Amygdala (tissue), 56 donors: ENCODE measurements around the gene LRG1.
A peak's percentile ranks its signal among the peaks of the same experiment; 100 is the strongest.
"Not testable (repeated sequence)": the region's sequence is repeated elsewhere in the genome, so short reads cannot be mapped to it uniquely, and the experiment has no call there.

Experiments
- DNase-seq, 56 donors: peaks; one replicate each; lab custom pipeline; 2025; lab: John Stamatoyannopoulos, UW

The LRG1 gene

GRCh38 chr19:4533334-4533733, 6.5 kb downstream of the LRG1 start:
- no peak for DNase-seq

DNA sequence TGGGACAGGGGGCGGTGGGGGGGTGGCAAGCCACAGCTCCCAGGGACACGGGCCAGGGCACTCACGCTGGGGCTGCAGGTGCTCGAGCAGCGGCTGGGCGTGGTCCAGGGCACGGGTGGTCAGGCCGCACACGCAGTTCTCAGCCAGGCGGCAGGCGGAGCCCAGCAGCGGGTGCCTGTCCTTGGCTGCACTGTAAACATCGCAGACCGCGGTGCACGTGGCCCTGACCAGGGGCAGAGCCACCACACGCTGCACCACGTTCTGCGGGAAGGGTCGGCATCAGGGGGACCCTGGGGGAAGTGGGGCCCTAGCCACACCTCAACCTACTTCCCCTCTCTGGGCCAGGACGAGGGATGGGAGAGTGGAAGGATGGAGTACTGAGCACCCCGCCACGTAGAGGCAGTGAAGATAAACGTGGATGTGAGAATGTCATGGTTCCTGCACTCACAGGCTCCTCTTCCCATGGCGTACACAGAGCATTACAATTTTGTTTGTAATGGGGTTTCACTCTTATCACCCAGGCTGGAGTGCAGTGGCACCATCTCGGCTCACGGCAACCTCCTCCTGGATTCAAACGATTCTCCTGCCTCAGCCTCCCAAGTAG, 8.2 kb downstream of the LRG1 start:
- DNase-seq: no peak

DNA sequence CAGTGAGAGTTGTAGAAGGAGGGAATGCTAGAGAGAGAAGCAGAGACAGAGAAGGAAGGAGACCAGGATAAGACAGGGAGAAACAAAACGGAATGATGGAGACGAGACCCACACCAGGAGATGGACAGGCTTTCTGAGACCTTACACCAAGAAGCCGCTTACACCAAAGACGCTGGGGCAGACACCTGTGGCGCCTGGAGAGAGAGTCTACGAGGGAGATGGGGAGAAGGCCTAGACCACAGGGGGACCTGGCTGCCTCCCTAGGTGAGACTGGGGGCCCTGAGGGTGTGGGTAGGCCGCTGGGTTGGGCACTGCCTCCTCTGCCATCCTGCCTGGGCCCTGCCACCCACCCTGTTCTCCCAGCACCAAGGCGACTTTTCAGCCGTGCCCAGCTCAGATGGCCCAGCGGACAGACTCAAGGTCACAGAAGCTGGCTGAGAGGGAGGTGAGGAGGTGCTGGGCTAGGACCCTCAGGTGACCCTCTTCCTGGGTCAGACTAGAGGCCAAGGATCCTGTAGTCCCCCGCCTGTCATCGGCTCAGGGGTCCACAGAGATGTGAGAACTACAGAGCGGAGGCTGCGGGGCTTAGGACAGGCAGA, 9.8 kb downstream of the LRG1 start:
- DNase-seq: no peak

- DNase-seq: no peak
Observed at GRCh38 chr19:4528843-4529242, 11.0 kb downstream of the LRG1 start.

- DNase-seq: not testable (repeated sequence)
Observed at GRCh38 chr19:4527377-4527776, 12.5 kb downstream of the LRG1 start.

DNA sequence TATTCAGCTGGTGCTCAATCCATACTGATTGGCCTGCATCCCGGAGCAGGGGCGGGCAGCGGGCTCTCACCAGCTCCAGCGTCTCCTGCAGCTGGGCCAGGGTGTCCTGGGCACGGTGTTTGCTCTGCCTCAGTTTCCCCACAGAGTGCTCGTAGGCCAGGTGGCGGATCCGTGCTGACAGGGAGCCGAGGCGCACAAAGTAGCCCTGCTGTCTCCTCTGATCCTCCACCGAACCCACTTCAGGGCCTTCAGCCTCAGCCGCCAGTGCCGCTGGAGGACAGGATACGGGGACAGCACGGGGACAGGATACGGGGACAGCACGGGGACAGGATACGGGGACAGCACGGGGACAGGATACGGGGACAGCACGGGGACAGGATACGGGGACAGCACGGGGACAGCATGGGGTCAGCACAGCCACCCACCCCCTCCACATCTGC, 14.3 kb downstream of the LRG1 start:
- DNase-seq: no peak

DNA sequence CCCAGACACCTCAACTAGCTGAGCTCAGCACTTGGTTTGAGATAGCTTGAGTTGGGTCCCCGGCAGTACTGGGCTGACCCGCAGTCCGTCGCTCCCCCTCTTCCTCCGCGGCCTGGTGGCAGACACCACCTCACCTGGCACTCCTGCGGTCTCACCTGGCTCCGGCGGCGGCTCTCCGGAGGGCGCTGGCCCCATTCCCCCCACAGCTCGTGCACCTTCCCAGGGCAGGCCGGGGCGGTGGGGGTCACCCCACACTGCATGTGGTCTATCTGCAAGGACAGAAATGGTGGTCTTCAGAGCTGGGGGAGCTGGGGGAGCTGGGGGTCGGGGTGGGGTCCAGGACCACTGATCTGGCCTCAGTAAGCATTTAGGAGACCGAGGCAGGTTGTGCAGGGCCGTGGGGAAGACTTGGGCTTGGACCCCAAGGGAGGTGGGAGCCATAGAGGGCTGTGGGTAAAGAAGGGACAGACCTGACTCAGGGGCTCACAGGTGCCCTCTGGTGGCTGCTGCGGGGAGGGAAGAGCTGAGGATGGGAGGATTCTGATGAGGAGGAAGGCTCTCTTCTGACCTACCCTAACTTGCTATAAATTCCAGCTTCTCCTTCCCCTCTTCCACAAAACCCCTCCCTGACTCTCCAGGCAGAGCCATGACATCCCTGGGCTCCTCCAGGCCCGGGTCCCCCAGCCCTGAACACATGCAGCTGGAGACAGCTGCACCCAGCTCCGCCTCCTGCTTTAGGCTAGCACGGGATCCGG, 14.9 kb downstream of the LRG1 start:
- DNase-seq: peak in 9 of 56 donors; percentile 5 to 38 (median 20)

DNA sequence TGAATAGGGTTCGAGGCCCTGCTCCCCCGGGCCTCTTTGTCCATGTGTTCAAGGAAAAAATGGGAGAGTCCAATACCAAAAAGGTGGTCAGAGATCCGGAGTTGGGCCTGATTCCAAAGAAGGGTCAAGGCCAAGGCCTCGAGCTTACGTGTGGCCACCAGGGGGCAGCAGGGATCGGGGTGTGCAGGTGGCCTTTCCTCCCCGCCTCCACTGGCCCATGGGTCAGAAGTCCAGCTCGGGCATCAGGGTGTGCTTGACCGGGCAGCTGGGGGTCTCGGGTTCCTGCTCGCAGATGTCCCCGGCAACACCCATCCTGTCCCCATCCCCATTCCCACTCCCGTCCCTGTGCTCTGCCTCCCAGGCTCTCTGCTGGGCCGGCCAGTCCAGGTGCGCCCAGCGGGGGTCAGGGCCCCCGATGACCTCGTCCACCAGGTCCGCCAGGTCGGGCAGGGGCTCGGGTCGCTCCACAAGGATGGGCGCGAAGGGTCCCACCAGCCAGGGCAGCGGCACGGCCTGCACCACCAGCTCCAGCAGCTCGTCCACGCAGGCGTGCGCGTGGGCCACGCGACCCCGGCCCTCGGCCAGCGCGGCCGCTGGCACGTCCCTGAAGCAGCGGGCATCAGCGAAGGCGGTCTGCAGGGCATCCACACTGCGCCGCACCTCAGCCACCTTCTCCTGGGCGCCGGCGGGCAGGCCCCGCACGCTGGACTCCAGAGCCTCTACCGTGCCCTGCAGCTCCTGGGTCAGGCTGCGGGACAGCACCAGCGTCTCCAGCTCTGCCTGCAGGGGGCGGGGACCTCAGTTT, 16.3 kb downstream of the LRG1 start:
- peak in 10 of 56 donors; percentile 4 to 36 (median 21) for DNase-seq

- no peak for DNase-seq
Observed at GRCh38 chr19:4522291-4523002, 17.4 kb downstream of the LRG1 start.

- DNase-seq: no peak
Observed at GRCh38 chr19:4521888-4522242, 18.0 kb downstream of the LRG1 start.

DNA sequence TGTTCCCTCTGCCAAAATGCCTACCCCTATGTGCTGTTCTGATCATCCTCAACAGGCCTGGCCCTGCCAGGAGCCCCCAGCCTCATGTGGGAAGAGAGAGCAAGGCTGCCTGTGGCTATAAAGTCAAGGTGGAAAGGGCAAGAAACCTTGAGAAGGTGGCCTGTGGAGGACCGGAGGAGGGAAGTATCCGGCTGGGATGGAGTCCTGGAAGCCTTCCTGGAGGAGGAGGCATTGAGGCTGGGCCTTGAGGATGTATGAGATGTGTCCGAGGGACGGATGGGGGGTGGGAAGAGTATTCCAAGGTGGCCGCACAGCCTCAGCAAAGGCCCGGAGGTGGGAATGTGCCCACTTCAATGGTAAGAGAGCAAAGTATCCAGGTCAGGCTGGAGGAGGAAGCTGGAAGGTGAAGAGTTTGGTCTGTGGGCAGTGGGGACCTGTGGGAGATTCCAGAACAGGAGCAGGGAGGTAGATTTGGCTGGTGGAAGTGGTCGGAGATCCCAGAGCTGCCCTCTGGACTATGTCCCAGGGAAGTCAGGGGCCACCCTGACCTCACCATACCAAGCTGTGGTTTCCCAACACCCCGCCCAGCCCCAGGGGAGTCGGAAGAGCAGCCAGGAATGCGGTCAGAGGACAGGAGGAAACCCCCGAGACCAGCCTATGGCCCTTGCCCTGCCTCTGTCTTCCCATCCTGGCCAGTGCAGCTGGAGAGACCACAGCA, 18.5 kb downstream of the LRG1 start:
- no peak for DNase-seq

- peak in 15 of 56 donors; percentile 4 to 59 (median 22) for DNase-seq
Observed at GRCh38 chr19:4519521-4520277, 20.1 kb downstream of the LRG1 start.

DNA sequence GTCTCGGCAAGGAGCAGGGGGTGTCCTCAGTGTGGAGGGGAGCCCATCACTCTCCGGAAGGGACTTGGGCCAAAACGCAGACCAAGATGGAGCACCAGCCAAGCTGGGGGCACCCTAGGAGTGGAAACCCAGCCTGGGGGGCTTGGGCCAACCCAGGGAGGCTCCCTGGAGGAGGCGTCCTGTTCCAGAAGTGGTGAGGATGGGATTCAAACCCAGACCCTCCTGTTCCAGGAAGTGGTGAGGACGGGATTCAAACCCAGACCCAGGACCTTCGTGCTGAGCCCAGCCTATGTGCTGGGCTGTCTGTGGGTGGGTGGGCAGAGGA, 20.7 kb downstream of the LRG1 start:
- DNase-seq: no peak

DNA sequence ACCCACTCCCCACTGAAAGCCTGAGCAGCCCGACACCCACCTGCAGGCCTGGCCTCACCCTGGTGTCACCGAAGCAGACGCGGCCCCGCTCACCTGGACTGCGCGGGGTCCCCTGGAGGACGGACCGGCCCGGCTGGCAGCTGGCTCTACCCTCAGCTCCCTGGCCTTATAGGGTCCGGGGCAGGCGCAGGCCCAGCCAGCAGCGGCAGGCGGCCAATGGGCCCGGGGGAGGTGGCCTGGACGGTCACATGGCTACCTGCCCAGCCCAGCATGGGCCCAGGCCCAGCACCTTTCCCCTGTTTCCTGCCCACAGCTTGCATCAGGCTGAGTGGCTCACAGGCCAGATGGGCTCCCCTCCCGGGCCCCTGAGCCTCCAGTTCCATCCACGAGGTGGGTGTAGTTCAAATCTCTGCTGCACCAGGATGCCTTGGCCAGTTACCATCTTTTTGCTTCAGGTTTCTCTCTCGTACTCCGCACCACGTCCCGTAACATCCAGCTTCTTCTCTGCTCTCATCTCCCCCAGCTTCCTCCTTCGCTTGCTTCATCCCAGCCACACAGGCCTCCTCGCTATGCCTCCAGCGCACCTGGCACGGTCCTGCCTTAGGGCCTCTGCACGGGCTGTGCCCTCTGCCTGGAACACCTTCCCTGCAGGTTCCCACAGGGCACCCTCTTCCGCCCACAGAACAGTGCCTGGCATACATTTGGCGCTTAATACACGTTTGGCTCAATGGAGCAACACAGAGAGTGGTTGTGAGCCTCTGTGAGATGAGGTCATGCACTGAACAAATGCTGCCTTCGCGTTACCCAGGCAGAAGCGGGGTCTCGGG, 21.3 kb downstream of the LRG1 start, which contains the start of gene PLIN4:
TSS of gene PLIN4 (minus strand) at position 142 of the 827 bp plus-strand sequence. CDS start 214 bp downstream, outside the sequence.
- peak in 42 of 56 donors; percentile 7 to 87 (median 52) for DNase-seq

- DNase-seq: no peak
Observed at GRCh38 chr19:4517451-4518057, 22.3 kb downstream of the LRG1 start.

DNA sequence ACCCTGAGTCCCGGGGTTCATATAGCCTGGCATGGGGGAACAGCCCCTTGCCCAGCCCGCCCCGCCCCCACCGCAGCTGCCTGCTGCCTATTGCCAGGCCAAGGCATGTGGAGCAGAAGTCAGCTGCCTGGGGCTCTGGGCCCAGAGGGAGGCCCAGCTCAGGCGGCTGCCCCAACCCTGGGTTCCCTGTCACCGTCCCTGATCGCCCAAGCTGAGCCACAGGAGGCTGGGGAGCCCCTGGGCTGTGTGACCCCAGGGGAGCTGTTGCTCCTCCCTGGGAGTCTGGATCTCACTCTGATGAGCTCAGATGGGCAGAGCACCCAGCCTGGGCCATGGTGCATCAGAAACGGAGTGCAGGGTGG, 22.9 kb downstream of the LRG1 start:
- peak in 5 of 56 donors; percentile 2 to 46 (median 18) for DNase-seq

- DNase-seq: no peak
Observed at GRCh38 chr19:4516199-4516938, 23.5 kb downstream of the LRG1 start.
